ENCODE results near the gene ACSM3.
"Not testable (repeated sequence)": the region's sequence is repeated elsewhere in the genome, so short reads cannot be mapped to it uniquely, and the experiment has no call there.

ACSM3 gene, protein sequence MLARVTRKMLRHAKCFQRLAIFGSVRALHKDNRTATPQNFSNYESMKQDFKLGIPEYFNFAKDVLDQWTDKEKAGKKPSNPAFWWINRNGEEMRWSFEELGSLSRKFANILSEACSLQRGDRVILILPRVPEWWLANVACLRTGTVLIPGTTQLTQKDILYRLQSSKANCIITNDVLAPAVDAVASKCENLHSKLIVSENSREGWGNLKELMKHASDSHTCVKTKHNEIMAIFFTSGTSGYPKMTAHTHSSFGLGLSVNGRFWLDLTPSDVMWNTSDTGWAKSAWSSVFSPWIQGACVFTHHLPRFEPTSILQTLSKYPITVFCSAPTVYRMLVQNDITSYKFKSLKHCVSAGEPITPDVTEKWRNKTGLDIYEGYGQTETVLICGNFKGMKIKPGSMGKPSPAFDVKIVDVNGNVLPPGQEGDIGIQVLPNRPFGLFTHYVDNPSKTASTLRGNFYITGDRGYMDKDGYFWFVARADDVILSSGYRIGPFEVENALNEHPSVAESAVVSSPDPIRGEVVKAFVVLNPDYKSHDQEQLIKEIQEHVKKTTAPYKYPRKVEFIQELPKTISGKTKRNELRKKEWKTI

DNA sequence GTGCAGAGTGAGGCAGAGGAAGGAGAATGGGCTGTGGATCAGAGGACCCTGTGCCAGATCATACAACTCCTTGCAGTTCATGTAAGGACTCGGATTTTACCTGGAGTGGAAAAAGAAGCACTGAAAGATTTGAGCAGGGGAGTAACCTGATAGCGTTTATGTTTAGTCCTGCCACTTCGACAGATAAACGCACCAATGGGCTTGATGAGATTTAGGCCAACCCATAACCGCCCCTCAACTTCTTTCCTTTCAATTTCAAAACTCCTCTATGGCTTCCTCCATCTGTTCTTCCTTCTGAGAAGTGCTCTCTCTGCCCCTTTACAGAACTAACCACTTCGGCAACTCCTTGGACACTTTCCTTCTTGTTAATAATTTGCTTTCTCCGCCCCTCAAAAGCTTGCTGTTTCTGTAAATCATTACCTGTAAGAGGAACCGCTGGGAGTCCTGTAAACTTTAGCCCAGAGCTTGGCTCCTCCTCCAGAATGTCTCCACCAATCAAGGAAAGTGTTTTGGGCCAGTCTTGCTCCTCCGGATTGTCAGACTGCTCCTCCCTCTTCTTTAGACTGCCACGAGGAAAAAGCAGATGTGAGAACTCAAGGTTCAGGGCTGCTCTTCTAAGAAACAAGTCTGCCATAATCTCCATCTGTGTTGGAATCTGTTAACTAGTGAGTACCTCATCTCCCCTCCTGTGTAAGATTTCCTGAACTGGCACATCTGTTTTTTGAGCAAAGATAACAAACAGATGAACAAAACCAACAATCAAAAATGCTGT is at the start of gene ACSM3:
Gene ACSM3 (plus strand): TSS at position 554 of the 772 bp plus-strand sequence. CDS start 6,021 bp downstream, outside the sequence.
- DNase-seq = peak; percentile 75

DNA sequence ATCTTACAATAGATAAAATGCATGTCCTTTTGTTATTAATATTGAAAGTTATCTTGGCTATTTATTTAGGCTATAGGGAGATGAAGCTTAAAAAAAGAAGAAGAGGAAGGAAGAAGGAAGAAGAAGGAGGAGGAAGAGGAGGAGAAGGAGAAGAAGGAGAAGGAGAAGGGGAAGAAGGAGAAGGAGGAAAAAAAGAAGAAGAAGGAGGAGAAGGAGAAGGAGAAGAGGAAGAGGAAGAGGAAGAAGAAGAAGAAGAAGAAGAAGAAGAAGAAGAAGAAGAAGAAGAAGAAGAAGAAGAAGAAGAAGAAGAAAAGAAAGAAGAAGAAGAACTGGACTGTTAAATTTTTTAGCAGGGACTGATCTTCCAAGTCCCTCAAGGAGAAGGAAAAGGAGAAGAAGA is 46.1 kb upstream of the ACSM3 start:
- not testable (repeated sequence) for DNase-seq

DNA sequence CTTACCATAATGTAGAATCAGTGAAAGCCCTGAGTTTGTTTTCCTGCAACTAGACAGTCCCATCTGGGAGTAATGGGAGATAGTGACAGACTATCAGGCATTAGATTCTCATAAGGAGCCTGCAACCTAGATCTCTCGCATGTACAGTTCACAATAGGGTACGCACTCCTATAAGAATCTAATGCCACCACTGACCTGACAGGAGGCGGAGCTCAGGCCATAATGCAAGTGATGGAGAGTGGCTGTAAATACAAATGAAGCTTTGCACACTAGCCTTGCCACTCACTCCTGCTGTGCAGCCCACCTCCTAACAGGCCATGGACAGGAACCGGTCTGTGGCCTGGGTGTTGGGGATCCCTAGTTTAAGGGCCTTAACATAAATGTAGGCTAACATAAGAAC is 43.6 kb upstream of the ACSM3 start:
- DNase-seq = no peak

DNA sequence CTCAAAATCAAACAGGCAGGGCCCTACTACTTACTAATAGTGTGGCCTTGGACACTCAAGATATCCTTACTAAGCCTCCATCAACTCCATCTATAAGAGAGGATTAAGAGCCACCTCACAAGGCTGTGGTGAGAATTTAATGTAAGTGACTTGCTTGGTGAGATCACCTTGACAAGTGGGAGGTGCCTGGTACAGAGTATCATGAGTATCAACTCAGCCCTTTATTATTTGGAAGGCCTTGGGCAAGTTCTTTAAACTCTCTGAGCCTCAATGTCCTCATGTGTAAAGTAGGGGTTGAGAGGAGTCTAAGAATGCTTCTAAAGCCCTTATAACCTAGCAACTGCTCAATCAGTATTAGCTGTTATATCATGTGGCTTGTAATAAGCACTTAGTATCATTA is 37.2 kb upstream of the ACSM3 start:
- no peak for DNase-seq

DNA sequence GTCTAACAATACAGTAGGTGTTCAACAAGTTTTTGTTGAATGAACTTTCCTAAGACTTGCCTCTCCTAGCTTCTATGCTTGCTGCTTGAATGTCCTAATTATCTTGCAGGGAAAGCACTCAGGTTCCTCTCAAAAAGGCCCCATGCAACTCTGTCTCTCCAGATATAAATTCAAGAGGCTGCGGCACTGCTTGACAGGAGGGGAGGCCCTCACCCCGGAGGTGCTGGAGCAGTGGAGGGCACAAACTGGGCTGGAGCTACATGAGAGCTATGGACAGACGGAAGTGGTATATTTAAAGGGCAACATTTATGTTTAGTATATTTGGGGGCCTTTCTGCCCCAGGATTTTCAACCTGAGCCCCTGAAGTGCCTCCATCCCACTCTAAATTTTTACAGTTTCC is 36.6 kb upstream of the ACSM3 start:
- no peak for DNase-seq

DNA sequence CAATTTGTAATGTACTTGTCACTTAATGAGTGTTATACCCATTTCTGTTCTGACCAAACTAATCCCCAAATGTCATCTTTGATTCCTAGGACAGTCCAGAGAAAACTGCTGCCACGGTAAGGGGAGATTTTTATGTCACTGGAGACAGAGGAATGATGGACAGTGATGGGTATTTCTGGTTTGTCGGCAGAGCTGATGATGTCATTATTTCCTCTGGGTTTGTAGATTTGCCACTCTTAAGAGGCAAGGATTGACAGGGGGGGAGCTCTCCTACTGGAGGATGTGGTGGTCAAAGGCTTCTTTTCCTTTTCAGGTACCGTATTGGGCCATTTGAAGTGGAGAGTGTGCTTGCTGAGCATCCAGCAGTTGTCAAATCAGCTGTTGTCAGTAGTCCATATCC is 34.7 kb upstream of the ACSM3 start:
- DNase-seq = no peak

GRCh38 chr16:20734056-20734455 is 29.8 kb upstream of the ACSM3 start:
- no peak for DNase-seq

DNA sequence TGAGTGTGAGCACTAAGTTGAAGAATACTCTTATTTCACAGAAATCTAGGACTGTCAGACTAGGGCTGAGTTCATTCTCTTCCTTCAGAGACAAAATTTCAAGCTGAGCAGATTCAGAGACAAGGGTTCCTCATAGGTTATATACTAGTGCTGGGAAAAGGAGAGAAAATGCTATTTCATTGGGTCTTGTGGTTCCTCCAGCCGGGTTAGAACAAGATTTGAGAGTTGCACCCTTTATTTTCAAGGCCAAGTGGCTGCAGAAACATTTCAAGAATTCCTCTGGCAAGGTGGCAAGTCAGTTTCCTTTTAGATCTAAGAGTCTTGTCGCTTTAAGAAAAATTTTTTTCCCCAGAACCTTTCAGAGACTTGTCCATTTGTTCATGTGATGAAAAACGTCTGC is 29.0 kb upstream of the ACSM3 start:
- no peak for DNase-seq

- peak; percentile 3 for DNase-seq
Measured at GRCh38 chr16:20735490-20735889, 28.3 kb upstream of the ACSM3 start.

GRCh38 chr16:20740007-20740883 is 23.6 kb upstream of the ACSM3 start:
- no peak for DNase-seq

GRCh38 chr16:20740901-20741521 is 22.8 kb upstream of the ACSM3 start:
- peak; percentile 76 for DNase-seq

DNA sequence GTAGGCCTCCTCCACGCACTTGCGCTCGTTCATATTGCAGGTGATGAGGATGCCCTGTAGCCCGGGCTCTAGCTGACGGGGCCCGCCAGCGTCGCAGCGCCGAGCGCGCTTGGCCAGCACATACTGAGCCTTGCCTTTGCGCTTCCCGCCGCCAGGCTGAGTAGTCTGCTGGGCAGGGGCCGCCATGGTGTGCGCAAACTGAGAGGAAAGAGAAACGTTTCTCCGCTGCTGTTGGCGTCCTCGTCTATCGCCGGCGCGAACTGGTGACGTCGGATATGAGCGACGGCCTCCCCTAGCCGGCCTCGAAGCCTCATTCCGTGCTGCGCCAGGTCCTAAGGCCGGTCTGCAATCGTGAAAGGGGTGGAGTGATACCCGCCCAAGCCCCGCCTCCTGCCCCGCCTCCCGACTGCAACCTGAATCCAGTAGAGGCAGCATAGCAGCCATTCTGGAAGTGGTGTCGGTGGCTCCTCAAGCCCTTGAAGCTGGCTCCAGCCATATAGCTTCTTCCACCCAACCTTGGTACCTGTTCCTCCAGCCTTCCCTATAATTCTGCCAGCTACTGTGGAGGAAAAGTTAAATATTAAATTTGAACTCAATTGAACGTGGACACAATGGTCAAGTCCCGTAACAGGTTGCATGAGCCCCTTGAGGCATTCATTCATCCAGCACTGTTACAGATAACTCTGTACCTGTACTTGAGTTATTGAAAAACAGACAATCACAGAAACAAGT is 22.1 kb upstream of the ACSM3 start, which contains the start of gene THUMPD1:
Gene THUMPD1 (minus strand): TSS at position 265 of the 732 bp plus-strand sequence. CDS start 79 bp downstream, at position 186.
- peak; percentile 94 for DNase-seq

DNA sequence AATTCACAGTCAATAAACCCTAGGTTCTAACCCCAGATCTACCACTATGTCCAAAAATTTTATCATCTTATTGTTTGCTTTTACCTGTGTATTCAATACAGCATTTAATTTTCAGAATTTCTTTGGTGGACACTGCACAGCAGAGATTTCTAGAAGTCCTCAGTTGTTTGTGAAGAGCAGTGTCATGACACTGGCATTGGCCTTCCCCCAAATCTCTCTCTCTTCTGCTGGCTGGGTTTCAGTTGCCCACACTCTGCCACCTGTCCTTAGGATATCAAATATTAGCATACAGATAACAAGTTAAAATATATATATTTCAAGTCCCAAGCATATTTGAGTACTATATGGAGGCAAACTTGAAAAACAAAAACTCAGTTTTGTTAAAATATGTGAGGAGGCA is 20.2 kb upstream of the ACSM3 start:
- DNase-seq = no peak

DNA sequence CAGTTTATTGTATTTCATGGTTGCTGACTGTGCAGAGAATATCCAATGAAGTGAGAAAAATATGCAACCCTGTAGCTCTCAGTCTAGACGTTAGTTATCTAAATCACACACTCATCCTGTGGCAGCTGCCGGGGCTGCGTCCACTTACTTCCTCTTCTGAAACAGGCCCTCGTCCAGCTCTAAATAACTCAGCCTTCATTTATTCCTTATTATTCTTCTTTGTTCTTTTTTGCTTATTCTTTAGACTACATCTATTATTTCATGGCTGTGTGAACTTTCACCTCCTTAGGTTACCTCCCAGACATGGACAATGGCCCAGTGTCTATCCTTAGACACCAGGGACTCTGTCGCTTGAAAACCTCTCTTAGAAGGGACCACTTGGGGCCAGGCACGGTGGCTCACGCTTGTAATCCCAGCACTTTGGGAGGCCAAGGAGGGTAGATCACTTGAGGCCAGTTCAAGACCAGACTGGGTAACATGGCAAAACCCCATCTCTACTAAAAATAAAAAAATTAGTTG is 18.8 kb upstream of the ACSM3 start:
- no peak for DNase-seq

- DNase-seq = no peak
Measured at GRCh38 chr16:20746461-20746860, 17.4 kb upstream of the ACSM3 start.

DNA sequence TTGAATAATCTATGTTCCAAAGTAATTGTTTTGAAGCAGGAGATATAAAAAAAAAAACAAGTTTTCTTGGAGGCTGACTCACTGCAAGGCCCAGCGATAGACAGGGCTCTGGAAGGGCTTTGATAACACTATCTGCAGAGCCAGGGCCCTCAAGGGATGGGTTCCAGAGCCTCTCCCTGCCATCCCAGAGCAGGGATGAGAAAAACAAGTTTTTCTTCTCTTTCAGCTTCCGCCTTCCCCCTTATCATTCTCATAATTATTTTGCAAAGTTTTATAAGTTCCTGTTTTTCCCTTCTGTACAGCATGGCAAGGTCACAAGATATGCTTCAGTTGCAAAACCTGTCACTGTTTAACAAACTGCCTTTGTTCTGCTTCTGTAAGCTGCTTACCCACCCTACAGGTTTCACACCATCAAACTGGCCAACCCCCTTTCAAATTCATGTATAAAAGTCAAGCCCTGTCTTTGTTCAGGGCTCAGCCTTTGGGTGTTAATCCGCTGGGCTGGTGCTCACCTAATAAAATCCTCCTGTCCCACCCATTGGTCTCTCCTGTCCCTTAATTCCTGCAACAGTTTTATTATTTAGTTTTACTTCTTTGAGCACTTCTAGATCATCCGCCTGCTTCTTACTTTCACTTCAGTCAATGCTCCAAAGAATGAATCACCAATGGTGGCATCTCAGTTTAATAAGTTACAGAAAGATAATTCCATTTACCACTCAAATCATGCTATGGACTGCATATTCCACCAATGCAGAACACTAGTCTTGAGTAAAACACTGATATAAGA is 16.6 kb upstream of the ACSM3 start:
- no peak for DNase-seq

- no peak for DNase-seq
Measured at GRCh38 chr16:20749474-20749873, 14.3 kb upstream of the ACSM3 start.

DNA sequence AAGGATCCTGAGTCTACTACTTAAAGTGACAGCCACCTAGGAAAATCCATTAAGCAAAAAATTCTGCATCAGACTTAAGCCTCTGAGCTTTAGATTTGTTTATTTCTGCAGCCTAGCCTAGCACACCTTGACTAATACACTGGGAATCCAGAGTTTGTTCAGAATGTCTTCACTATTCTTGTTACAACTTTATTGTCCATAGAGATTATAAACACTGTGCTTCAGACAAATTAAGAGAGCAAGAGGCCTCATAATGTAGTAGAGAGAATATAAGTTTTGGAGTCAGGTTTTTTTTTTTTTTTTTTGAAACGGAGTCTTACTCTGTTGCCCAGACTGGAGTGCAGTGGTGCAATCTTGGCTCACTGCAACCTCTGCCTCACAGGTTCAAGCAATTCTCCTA is 13.3 kb upstream of the ACSM3 start:
- DNase-seq = no peak

- no peak for DNase-seq
Measured at GRCh38 chr16:20753727-20754126, 10.1 kb upstream of the ACSM3 start.

GRCh38 chr16:20755238-20755637 is 8.6 kb upstream of the ACSM3 start:
- DNase-seq = no peak

Data from HCEC 1CT (cell line).